ENCODE measurements around the gene MINPP1.

GRCh38 chr10:87559392-87559791, 54.7 kb downstream of the MINPP1 start:
- TF ChIP-seq CTCF (IDR thresholded peaks at IDR 0.05; ENCODE audit: low read depth, low read length, poor library complexity, severe bottlenecking) = no peak
- no peak for TF ChIP-seq EZH2phosphoT487 (IDR thresholded peaks at IDR 0.05; ENCODE audit: borderline replicate concordance, low read length)
